Measurements from ENCODE around the gene OSCAR. TPM values are rescaled to one million over a fixed set of nuclear protein-coding genes. Genes with fewer than 3 reads are reported as not detected.

OSCAR gene
- total RNA-seq, 1 donor from 2014 or later, result 1.2 TPM

GRCh38 chr19:54128796-54129616, 28.4 kb upstream of the OSCAR start:
- Histone ChIP-seq H3K4me3 (no peak overlapping the region), H3K27me3 (no peaks in the 10 kb centered on the region), H3K9me3 (no peaks in the 10 kb centered on the region), H3K27ac (no peak overlapping the region), H3K4me1 (no peaks in the 10 kb centered on the region), H3K36me3 (peaks cover 0 to 60% of the 10 kb centered on the region in 2 donors)
- no peak for TF ChIP-seq POLR2AphosphoS5 (IDR thresholded peaks at IDR 0.05; ENCODE audit: insufficient read depth in 1 of 2, low read depth in 1 of 2)
- TF ChIP-seq CTCF (IDR thresholded peaks at IDR 0.05), result no peak
- TF ChIP-seq POLR2A (IDR thresholded peaks at IDR 0.05), result no peak
- intact Hi-C loops (cut with DNase I), result no loop called here
- DNase-seq (ENCODE audit: extremely low spot score in 2 of 2), result no peak

- DNase-seq (ENCODE audit: extremely low spot score in 2 of 2), result no peak
- Histone ChIP-seq H3K36me3 (peaks cover 0 to 66% of the 10 kb centered on the region in 2 donors), H3K4me3 (no peak overlapping the region), H3K9me3 (no peaks in the 10 kb centered on the region), H3K27ac (no peak overlapping the region), H3K27me3 (no peaks in the 10 kb centered on the region), H3K4me1 (no peaks in the 10 kb centered on the region)
- intact Hi-C loops (cut with DNase I), result no loop called here
- TF ChIP-seq POLR2A (IDR thresholded peaks at IDR 0.05), result no peak
- TF ChIP-seq POLR2AphosphoS5 (IDR thresholded peaks at IDR 0.05; ENCODE audit: insufficient read depth in 1 of 2, low read depth in 1 of 2), result no peak
- no peak for TF ChIP-seq CTCF (IDR thresholded peaks at IDR 0.05)
Observed at GRCh38 chr19:54128441-54128725, 27.8 kb upstream of the OSCAR start.

GRCh38 chr19:54127688-54128440, 27.3 kb upstream of the OSCAR start:
- intact Hi-C loops (cut with DNase I), result no loop called here
- Histone ChIP-seq H3K9me3 (no peaks in the 10 kb centered on the region), H3K36me3 (peaks cover 0 to 71% of the 10 kb centered on the region in 2 donors)

GRCh38 chr19:54125713-54126112, 25.1 kb upstream of the OSCAR start:
- intact Hi-C loops (cut with DNase I), result no loop called here
- Histone ChIP-seq H3K4me1 (no peaks in the 10 kb centered on the region), H3K36me3 (peaks cover 0 to 88% of the 10 kb centered on the region in 2 donors), H3K9me3 (no peaks in the 10 kb centered on the region), H3K4me3 (no peak overlapping the region), H3K27me3 (no peaks in the 10 kb centered on the region), H3K27ac (no peak overlapping the region)
- no peak for DNase-seq (ENCODE audit: extremely low spot score in 2 of 2)
- TF ChIP-seq POLR2A (IDR thresholded peaks at IDR 0.05), result no peak
- TF ChIP-seq CTCF (IDR thresholded peaks at IDR 0.05), result no peak
- TF ChIP-seq POLR2AphosphoS5 (IDR thresholded peaks at IDR 0.05; ENCODE audit: insufficient read depth in 1 of 2, low read depth in 1 of 2), result no peak

More at GRCh38 chr19:54127688-54128440, 27.3 kb upstream of the OSCAR start:
- TF ChIP-seq POLR2AphosphoS5 (IDR thresholded peaks at IDR 0.05; ENCODE audit: insufficient read depth in 1 of 2, low read depth in 1 of 2) (no peak), CTCF (IDR thresholded peaks at IDR 0.05) (no peak), POLR2A (IDR thresholded peaks at IDR 0.05) (no peak)
- Histone ChIP-seq H3K4me1 (no peaks in the 10 kb centered on the region), H3K4me3 (no peak overlapping the region), H3K27me3 (no peaks in the 10 kb centered on the region), H3K27ac (no peak overlapping the region)
- DNase-seq (ENCODE audit: extremely low spot score in 2 of 2), result no peak

- TF ChIP-seq CTCF (IDR thresholded peaks at IDR 0.05), result no peak
- TF ChIP-seq POLR2AphosphoS5 (IDR thresholded peaks at IDR 0.05; ENCODE audit: insufficient read depth in 1 of 2, low read depth in 1 of 2), result no peak
- H3K36me3 ChIP-seq, result peaks cover 0 to 95% of the 10 kb centered on the region in 2 donors
Observed at GRCh38 chr19:54124393-54124792, 23.8 kb upstream of the OSCAR start.

More at GRCh38 chr19:54124393-54124792, 23.8 kb upstream of the OSCAR start:
- Histone ChIP-seq H3K4me1 (no peaks in the 10 kb centered on the region), H3K27ac (no peak overlapping the region), H3K4me3 (no peak overlapping the region), H3K9me3 (no peaks in the 10 kb centered on the region), H3K27me3 (no peaks in the 10 kb centered on the region)
- no peak for DNase-seq (ENCODE audit: extremely low spot score in 2 of 2)
- intact Hi-C loops (cut with DNase I), result no loop called here
